CD4-positive, alpha-beta T cell treated with Interleukin-17A for 4 hours (primary cell): Measurements from ENCODE around the gene ATP11A.

Source experiments
- DNase-seq: peaks from one replicate; pipeline ENCODE4 v3.0.0-alpha.2; 2020; ENCODE audit warnings: mixed read lengths

Gene ATP11A

DNA sequence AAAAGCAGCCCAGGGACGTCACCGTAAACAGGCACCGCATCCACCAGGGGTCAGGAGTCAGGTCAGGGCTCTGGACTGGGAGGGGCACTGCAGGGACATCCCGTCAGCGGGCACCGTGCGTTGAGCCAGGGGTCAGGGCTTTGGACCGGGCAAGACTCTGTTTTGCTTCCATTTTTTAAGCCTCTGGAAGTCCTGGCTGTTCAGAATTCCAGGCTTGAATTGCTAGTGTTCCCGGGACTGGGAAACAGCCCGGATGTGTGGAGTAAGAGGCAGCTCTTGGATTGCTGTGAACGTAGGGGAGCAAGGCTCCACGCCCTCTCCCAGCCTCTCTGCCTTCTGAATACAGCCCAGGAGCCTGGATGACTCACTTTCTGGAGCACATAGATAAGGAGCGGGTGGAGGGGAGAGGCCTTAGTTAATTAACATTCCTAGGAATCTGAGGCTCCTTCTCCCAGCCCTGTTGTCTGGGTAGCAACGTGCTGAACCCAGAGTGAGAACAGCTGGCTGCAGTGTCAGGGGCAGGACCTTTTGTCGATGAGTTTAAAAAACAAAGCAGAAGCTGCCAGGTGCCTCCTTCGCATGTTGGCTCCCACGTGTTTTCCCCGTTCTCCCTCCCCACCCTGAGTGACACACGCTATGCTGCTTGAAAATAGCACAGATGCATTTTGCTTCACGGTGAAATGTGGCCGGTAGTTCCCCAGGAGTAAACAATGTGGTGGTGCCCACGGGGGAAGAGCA lies 21.9 kb downstream of the ATP11A start:
- no peak for DNase-seq

DNA sequence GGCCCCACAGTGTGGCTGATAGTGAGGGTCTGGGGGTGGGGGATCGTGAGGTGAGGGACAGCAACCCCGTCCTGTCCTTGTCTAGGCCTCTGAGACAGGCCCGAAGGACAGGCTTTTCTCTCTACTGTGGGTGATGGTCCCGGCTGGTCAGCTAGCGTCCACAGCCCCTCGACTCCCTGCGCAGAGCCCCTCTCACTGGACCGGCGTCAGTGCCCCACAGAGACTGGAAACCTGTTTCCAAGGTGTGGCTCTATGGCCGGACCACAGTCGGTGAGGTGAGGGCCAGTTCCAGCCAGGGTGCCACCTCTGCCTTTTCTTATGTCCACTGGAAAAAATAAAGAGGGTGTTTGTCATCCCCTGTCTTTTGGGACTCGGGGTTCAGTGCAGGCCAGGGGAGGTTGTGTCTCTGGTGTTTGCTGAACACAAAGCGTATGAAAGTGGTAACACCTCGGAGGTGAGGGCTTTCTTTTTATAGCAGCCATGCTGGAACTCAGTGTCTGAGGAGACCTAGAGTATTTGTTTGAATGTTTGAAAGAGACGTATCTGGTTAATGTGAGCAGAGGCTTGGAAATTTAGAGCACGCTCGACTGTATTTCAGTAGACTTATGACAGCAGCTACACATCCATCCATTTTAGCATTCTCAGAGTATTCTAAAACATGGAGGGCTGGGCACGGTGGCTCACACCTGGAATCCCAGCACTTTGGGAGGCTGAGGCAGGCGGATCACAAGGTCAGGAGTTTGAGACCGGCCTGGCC lies 22.8 kb downstream of the ATP11A start:
- DNase-seq, result no peak

DNA sequence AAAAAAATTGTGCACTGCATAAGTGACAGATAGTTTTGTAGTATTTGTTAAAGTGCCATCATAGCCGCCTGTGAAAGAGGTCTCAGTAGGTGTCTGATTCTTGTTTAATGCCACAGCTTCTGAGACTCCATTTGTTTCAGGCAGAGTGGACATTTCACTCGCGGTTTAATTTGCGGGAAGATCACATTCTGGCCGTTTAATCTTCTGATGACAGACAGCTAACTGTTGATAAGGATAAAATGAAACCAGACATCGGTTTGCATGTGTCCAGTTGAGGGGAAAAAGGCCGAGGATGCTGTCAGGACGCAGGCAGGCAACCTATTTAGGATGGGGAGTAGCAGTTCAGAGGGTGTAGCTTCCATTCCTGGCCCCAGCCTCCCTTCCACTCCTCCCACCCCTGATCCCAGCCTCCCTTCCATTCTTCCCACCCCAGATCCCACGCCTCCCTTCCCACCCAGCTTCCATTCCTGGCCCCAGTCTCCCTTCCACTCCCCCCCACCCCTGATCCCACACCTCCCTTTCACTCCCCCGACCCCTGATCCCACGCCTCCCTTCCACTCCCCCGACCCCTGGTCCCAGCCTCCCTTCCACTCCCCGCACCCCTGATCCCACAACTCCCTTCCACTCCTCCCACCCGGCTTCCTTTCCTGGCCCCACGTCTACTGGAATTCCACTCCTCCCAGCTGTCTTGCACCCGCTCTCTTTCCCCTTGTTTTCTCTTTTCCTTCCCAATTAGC lies 23.8 kb downstream of the ATP11A start:
- no peak for DNase-seq

DNA sequence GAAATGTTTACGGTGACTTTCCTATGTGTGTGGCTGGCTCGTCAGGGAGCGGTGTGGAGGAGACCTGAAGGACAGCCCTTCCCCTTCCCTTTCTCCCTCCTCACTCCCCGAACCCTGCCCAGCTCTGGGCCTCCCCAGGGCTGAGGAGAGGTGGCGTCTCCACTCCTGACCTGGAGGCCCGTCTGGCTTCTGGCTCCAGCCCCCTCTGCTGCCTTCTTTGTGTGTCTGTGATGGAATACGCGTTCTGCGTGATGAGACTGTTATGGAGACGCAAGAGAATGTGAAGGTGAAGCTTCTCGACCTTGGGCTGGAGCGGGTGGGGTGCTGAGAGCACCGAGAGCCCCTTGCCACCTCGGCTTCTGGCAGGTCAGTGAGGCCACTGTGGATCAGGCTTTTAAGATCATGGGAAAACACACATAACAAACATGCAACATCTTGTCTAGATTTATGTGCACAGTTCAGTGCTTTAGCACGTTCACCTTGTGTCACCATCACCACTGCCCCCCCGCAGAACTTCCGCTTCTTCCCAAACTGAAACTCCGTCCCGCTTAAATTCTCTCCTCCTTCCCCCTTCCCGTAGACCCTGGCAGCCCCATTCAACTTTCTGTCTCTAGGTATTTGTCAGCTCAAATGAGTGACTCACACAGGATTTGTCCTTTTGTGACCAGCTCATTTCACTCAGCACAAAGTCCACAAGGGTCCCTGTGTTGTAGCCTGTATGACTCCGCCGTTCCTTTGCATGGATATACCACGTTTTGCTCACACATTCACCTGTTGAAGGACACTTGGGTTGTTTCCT lies 24.7 kb downstream of the ATP11A start:
- no peak for DNase-seq

DNA sequence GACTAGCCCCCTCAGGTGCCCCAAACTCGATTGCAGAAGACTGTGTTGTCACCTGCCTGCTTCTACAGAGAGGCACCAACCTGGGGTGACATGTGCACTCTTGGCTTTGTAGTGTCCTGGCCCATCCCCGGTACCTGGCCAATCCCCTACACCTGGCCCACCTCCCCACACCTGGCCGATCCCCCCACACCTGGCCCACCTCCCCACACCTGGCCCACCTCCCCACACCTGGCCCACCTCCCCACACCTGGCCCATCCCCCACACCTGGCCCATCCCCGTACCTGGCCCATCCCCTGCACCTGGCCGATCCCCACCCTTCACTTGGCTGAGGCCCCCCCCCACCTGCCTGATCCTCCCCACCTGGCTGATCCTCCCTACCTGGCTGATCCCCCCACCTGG lies 25.4 kb downstream of the ATP11A start:
- DNase-seq, result no peak

DNA sequence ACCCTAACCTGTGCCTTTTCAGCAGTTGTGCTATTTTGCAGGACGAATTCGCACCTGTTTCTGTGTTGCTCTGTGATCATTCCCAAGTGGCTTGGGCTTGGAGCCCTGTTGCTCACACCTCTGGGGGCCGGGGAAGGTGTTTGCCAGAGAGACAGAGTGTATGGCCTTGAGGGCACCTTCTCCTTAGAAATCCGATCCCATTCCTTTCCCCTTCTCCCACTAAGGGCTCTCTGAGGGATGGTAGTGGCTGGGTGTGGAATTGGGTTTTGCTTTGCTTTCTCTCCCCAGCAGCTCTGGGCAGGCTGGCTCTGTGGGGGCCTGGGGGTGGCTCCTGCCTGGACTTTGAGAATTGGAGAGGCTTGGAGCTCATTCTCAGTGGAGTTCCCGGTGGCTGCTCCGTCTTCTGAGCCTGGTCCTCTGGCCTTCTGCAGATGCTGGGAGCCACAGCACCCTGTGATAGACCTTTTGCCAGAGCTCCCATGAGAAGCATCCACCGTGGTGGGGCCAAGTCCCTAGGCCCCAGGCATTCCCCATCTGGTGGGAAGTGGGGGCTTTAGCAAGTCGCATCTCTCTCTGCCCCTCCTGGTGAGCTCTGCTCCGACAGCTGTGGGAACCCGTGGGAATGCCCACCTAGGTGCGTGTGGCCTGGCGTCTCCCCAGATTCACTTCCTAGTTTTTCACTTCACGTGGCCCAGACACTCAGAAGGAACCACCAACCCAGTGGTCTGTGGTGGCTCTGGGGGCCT lies 26.1 kb downstream of the ATP11A start:
- DNase-seq, result no peak

DNA sequence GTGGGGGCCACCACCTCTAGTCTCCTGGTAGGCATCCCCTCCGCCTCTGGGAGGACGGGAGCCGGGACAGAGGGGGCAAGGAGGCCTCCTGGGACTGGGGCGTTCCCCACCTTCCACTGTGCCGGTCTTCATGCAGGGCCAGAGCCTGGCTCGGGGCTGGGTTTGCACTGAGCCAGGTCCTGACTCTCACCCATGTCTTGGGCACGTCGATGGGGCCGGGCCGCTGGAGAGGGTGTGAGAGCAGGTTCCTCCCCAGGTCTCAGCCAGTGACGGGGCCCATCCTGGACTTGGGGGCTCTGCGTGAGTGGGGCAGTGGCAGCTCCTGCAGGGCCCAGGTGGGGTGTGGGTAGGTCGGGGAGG lies 26.6 kb downstream of the ATP11A start:
- no peak for DNase-seq

DNA sequence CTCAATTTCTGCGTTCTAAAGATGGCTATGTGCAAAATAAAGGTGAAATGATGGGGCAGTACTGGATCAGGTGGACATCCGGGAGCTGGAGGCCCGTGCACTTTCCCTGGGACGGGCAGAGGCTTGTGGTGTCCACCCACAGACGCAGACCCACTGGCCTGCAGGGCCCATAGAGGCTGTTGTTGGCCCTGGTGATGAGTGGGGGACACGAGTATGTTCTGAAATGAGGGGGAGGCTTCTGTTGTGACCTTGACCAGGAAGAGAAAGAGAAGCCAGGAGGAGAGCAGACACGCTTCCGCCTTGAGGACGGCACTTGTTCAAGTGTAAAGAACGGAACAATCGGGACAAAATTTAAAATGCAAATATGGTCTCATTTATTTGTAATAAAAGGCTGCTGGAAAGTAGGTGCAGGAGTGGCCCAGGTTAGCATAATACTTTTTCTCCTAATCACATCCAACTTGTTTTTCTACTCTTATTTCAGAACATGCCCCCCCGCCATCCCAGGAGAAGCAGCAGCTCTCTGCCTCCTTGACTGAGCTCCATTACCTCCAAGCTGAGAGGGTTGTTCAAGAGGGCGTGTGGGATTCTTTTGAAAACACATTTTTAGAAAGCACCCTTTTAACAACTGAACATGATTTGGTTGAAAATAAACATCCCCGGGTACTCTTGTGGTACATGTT lies 27.1 kb downstream of the ATP11A start:
- no peak for DNase-seq

DNA sequence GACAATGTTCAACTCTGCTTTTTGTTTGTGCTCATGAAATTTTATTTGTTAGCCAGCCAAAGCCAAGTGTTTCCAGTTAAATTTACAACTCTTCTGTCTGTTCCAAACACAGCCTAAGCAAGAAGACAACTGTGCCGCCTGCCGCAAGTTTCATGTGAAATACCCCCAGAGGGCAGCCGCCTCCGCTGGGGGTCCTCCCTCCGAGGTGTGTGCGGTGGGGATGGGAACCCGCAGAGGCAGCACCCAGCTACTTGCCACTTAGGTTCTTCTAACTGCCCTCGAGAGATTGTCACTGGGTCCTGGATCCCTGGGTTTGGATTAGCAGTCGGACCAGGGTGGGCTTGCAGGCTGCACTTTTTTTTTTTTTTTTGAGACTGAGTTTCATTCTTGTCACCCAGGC lies 28.5 kb downstream of the ATP11A start:
- DNase-seq, result no peak

DNA sequence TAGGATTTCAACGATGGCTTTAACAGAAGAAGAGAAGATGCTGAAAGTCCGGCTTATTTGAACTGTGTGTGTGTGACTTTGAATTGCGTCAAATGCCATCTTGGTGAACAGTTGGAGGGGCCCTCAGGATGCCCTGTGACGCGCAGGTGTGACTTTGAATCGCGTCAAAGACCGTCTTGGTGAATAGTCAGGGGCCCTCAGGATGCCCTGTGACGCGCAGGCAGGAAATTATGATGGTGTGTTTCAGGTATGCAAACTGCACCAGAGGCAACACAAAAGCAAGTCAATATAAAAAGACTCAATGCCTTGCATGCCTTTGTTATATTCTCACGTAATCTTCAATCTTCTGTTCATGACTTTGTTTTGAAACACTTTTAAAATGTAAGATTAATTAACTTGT lies 29.2 kb downstream of the ATP11A start:
- no peak for DNase-seq

DNA sequence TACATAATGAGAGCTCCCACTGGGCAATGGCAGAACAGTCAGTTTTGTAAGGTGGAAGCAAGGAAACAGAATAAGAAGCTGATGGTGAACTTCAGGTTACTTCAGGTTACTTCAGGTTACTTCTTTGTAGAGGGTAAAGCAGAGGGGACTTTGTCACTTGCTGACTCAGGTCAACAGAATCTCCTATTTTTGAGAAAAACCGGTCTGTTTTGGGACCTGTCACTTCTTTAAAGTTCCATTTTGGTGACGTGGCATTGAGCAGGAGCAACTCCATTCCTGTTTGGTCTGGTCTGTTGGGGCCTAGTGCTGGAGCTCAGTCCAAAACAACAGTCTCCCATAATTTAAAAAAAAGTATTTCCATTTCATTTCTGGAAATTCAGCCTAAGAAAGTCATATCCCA lies 29.7 kb downstream of the ATP11A start:
- DNase-seq, result no peak

DNA sequence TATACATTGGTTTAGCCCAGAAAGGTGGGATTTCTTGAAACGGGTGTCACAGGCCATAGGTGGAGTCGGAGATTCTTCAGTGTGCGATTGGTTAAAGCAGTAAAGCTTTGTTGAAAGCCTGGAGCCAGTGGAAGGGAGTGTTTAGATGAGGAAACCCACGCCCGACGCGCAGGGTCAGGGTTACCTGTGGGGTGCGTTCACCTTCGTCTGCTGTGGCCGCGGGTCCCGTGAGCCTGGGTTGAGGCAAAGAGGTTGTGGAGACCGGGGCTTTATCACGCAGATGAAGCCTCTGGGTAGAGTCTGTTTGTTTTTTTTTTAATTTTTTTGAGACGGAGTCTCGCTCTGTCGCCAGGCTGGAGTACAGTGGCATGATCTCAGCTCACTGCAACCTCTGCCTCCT lies 30.4 kb downstream of the ATP11A start:
- no peak for DNase-seq

DNA sequence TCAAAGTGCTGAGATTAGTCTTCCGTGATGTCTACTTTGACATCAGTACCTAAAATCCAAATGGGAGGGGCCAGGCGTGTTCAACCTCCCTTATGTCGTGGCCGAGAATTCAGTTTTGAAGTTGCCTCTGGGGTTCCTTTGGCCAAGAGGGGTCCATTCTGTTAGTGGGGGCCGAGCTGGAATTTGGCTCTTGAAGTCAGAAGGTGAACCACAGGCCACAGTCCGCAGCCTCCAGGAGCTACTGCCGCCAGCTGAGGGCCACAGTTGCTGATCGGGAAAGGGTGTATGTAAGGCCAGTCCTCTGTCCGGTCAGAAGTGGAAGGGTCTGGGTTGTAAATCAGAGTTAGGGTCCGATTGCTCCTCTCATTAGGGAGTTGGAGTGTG lies 31.0 kb downstream of the ATP11A start:
- DNase-seq, result no peak

DNA sequence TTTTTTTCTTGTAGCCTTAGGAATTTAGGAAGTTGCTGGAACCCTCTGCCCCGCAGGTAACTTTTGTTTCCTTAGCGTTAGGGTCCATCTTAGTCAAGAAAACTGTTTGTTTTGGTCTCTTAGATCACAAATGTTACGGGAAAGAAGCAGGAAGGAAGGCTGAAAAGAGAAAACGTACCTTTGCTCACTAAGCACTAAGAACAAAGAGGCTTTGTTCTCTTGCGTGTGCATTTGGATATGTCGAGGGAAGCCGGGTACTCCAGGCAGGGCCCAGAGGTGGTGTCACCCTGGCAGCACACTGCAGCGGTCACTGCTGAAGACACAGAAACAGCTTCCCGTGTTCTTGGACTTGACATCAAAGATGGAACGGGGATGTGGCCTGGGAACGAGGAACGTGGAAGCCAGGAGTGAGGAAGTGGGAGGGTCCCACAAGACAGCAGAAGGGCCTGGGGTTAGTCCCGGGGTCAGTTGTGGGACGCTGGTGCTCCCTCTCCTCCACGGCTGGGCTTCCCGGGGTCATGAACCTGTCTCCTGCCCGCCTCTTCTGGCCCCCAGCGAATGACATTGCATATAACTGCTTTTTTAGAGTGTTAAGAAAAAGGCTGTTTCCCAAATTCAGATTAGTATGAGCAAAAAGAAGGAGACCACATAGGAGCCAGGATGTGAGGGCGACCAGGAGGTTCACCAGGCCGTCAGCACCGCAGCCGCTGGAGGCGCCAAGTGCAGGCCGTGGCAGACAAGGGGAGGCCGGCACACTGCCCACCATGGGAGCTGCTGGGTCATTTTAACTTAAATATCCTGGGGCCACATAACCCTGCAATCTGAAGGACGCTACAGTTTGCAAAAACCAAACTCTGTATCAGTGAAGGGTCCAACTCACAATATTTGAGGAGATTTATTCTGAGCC lies 31.6 kb downstream of the ATP11A start:
- DNase-seq, result no peak

DNA sequence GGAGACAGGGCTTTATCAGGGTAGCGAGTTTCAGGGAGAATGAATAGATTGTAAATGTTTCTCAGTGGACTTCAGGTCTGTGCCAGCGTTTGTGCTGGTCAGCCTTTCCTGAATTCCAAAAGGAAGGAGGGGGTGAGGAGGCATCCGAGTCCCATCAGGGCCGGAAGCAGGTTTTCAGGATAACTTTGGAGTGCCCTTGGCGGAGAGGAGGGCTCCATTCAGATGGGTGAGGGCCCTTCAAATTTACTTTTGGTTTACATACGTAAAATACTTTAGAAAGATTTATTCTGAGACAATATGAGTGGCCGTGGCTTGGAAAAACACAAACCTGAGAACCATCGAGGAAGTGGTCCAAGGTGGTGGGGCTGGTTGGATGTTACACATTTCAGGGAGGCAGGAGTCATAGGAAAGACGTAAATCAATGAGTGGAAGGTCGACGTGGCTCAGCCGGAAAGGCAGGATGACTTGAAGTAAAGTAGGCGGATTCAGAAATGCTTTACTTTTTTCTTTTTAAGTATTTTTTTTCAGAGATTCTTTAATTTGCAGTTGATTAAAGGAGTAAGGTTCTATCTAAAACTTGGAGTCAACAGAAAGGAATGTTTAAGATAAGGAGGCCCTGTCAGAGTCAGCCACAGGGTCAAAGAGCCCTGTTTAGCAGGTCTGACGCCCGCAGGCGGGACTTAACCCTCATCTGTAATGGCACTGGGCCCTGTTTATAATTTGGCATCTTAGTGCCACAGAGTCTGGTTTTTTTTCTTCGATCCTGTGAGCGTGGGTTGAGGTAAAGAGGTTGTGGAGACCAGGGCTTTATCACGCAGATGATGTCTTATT lies 32.8 kb downstream of the ATP11A start:
- DNase-seq, result no peak

DNA sequence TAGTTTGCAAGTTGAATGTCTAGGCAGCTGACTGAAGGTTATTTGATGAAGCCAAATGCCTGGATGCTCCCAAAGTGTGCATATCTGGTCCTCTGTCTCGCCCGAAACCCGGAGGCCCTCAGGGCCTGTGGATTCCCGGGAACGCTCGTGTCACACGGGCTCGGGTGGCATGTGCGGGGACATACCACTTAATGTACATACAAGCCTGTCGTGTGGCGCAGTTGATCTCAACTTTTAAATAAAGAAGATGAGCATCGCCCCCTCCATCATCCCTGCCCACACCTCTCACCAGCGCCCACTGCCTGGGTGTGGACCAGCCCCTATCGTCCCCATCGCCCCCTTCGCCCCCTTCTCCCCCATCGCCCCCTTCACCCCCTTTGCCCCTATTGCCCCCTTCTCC lies 33.9 kb downstream of the ATP11A start:
- no peak for DNase-seq

DNA sequence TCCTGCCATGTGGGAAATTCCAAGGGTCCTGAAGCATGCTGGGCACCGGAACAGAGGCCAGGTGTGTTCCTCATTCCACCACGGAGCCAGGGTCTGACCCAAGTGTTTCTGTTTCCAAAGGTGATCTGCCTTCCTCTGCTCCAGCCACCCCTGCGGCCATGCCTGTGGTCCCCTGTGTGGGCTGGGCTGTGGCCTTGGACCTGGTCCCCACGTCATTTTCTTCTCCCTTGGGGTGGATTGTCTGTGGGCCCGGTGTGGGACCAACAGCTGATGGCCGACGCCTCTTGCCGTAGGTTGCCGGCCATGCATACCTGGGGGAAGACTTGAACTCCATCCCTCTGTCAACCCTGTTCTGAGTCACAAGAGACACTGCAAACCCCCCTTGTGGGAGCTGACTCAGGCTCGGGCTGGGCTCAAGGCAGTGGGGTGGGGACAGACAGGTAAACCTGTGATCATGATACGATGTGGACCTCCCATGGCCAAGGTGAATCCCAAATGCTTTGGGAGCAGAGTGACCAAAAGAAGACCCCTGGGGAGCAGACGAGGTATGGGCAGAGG lies 35.0 kb downstream of the ATP11A start:
- DNase-seq, result no peak

DNA sequence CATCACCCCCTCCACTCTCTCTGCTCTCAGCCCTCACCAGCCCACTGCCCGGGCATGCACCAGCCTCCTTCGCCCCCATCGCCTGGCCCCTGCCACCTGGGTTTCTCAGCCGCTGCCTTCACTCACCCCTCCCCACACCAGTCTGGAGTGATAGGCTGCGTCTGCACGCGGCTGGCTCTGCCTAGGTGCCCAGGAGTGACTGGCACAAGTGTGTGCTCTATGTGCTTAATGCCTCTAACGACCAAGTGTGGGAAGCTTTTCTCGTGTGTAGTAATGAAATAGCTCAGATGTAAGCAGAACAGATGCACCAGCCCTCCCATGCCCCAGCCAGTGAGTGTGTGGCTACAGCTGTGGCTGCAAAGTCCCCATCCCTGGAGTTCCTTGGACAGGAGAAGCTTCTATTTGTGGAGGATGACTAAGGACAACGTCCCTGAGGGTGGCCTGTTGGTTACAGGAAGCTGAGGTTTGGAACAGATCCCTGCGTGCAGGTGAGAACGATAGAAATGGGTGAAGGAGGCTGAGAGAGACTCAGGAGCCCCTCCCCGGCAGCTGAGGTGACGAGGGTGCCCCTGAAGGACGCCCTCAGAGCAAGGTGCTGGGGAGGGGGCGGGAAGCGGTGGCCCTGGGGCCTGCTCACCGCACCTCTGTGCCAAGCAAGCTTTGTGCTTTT lies 35.6 kb downstream of the ATP11A start:
- DNase-seq, result peak; percentile 41
